ENCODE data around the gene UBE2QL1.
"Not testable (repeated sequence)": the region's sequence is repeated elsewhere in the genome, so short reads cannot be mapped to it uniquely, and the experiment has no call there.

UBE2QL1 gene

DNA sequence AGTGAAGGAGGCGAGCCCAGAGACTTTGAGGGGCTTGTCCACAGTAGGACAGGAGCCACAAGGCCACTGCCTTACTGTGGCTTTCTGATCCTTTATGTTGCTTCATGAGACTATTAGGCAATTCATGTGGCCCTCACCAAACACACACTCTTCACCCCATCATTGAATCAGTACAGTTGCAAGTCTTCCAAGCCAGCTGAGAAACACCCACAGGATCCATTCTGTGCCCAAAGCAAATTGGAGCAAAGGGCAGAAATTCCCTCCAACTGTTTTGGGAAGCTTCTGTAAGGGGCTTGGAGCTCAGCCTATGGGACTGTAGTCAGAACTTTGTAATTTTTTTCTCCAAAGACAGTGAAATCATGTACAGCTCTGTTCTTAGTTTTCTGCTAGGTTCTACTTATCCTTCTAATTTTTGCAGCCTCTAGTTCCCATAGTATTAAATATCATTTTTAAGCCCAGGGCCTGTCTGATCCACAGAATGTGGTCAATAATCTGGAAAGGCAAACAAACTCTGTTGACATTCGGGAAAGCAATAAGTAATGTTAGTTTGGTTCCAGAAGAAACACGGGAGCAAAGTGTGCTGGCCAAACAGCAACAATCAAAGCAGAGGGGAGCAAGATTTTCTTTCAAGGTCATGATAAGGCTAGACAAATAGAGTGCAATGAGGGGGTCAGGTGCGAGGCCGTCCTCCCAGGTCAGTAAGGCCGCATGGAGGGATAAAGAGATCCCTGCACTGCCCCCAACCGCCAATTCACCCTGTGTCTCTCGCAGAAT lies 47.0 kb downstream of the UBE2QL1 start:
- DNase-seq (ENCODE audit: low read depth in 3 of 3, low spot score in 1 of 3): no peak

DNA sequence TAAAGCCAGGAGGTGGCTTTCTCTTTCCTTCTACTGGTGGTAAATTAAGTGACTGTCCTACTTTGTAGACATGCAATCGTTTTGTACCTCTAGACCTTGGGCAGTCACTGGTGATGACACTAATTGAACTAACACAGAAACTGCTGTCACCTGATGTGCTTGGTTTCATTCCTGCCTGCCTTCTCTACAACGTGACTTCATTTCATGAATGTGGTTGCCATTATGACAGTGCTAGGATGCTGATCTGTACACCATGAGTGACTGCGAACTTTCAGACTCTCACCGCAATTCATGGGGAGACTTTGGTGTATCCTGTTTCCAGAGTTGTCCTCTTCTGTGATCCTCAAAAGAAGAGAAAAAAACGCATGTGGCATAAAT lies 47.5 kb downstream of the UBE2QL1 start:
- DNase-seq (ENCODE audit: low read depth in 3 of 3, low spot score in 1 of 3): no peak

DNA sequence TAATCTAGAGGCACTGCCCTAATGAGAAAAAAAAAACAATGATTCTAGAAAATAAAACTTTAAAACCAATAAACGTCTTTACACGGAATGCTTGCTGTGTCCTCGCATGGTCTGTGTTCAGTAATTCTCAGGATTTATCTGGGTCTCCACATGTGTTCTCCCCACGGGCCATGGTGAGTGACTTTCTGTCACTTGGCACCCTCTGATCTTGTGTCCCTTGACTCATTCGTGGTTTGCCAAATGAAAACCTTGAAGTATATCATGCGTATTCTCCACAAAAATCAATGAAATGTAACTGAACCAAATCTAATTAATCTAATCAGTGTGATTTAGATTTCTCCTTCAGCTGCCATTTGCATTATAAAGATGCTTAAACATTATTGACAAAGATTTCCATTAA lies 48.0 kb downstream of the UBE2QL1 start:
- no peak for DNase-seq (ENCODE audit: low read depth in 3 of 3, low spot score in 1 of 3)

DNA sequence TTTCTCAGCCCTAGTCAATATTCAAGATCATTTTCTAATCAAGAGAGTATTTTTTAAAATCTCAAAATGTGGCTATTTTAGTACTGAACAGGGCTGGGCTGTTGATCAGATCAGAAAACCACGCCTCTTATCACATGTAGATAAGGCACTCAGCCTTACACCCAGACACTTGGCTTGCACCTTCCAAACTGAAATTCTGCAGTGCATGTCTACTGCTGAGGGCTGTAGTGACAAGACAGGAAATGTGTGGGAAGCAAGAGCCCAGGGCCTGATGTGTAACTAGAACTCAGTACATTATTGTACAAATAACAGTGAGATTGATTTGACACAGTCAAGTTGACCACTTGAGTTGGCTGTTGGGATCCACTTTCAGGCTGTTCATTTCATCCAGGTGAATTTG lies 48.6 kb downstream of the UBE2QL1 start:
- no peak for DNase-seq (ENCODE audit: low read depth in 3 of 3, low spot score in 1 of 3)

DNA sequence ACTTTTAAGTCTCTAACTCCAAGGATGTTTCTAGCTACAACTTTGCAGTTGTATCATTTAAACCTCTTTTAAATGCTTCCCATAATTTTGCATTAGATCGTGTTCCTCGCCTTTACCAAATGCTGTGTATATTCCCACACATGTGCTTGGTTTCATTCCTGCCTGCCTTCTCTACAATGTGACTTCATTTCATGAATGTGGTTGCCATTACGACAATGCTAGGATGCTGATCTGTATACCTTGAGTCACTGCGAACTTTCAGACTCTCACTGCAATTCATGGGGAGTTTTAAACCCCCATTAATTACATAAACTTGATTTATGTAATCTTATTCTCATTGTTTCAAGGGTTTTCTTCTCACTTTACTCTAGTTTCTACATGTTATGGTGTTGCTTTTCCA lies 50.3 kb downstream of the UBE2QL1 start:
- no peak for DNase-seq (ENCODE audit: low read depth in 3 of 3, low spot score in 1 of 3)

DNA sequence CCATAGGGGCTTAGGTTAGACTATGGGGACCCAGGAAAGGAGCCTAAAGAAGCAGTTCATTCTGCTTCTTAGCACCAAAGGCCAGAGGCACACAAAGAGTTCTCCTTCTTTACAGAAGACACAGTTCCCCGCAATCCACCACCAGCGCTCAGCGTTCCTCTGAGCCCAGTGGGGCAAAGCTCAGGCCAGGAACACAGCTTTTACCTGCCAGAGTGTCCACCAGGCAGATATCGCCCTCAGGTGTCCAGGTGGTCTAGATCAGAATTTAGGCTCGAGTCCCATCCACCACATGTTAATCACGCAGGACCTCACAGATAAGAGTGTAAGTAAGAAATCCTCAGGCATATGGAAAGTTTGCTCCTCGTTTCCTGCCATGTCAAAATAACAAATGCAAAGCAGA lies 53.0 kb downstream of the UBE2QL1 start:
- DNase-seq (ENCODE audit: low read depth in 3 of 3, low spot score in 1 of 3): no peak

DNA sequence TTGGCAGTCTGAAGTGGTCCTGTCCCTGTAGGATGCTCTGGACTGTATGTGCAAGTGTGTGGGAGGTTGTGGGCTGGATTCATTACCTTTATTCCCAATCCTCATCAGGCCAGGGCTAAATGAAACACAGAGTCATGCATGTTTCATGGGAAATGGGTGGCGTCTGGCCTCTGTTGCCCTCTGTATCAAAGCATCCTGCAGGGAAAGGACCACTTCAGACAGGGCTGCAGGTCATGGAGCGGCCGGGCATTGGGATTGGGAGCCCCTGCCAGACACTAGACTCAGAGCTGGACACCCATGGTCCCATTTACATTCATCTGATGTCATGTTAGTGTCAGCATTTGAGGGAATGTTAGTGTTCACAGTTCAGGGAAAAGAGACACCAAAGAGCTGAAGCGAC lies 53.8 kb downstream of the UBE2QL1 start:
- DNase-seq (ENCODE audit: low read depth in 3 of 3, low spot score in 1 of 3): no peak

DNA sequence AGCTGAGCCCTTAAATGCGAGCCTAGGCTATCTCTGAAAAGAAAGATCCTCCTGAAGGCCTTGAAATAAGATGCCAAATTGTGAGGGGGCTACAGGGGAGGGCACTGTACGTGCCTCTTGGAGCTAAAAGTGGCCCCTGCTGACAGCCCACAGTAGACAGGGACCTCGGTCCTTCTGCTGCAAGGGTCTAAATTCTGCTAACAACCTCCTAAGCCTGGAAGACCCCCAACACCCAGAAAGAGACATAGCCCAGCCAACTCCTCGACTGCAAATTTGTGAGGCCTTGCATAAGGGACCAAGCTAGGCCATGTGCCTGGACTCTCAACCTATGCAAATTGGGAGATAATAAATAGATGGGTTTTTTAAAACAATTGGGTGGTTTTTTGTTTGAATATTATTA lies 54.7 kb downstream of the UBE2QL1 start:
- no peak for DNase-seq (ENCODE audit: low read depth in 3 of 3, low spot score in 1 of 3)

DNA sequence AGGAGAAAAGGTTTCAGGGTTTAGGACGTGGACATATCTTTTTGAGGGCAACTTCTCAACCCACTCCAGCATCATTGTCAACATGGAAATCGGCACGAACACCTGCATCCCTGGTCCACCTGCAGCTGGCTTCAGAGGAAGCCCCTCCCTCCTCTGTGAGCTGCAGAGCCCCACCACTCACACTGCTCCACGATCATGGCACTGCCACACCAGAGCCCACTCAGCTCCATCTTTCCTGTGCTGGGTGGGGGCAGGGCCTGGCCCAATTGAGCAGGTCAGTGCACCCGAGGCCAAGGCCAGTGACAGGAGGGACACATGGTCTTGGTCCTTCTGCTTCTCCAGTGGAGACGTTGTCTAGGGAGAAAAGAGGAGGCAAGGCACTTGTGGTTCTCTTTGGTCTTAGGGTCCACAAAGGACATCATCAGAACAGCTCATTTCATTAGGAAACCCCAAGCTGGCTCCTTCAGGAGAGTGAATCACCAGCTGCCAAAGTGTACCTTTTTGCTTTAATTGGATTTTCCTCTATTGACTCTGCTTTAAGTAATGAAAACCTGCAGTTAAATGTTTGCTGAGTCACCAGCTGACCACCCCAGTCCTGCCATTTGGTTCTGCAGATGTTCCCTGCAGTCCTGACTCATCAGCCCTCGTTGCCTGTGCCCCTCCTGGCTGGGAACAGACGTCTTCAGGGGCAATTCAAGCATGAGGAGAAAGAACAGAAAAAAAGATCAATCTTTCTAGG lies 56.2 kb downstream of the UBE2QL1 start:
- no peak for DNase-seq (ENCODE audit: low read depth in 3 of 3, low spot score in 1 of 3)

DNA sequence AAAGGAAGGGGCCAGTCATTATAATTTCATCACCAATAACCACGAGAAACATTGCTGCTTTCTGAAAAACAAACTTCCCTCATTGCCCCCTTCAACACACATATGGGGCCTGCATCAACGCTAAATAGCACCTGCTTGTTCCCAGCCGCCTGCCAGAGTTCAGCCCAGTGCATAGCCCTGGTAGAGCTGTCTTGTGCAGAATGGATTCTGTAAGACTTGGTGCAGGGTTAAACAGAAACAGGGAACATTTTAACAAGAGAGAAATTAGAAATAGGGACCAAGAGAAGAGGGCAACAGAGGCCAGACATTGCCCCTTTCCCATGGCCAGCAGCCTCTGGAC lies 56.7 kb downstream of the UBE2QL1 start:
- DNase-seq (ENCODE audit: low read depth in 3 of 3, low spot score in 1 of 3): no peak

DNA sequence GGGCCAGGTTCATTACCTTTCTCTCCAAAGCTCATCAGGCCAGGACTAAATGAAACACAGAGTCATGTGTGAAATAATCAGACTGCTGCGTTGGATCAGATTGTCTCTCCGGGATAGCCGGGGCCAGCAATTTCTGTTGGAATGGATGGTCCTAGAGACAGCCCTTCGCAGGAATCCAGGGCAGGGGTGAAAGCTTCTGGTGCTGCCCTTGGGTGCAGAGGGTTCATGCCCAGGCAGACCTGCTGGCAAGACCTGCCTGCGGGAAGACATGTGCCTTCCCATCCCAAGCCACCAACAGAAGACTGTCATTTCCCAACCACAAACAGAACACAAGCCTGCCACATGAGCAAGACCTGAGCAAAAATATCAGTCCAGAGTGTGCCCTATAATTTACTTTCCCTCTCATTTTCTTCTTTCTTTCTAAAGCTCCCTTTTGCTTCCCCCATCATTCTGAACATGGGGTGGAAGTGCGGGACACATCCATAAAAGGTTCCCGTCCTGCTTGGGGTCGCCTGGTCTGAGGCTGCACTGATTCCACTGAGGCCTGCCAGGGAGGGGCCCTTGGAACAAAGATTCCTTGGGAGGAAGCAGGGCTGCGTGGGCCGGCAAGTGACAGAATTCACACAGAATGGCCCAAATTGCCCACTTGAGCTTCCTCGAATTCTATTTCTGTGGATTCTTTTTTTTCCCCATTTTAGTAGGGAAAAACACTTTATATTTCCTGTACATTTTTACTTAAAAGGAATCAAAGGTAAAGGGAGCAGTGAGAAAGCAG lies 57.3 kb downstream of the UBE2QL1 start:
- DNase-seq (ENCODE audit: low read depth in 3 of 3, low spot score in 1 of 3): no peak

DNA sequence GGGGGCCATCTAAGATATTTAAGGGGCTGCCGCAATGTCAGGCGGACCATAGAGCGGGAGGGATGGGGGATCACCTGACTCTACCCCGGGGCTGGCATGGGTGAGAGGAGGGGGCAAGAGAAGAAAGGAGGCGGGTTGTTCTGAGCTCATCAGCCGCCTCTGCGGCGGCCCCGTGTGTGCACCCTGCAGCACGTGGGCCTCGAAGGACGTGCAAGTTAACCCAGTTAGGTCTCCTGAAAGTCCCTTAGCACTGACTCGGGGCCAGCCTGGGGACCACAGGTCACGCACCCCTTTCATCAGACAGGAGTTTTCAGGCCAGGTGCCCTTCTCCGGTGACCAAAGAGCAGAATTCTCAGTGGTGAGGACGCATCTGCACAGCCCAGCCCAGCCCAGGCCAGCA lies 58.0 kb downstream of the UBE2QL1 start:
- DNase-seq (ENCODE audit: low read depth in 3 of 3, low spot score in 1 of 3): no peak

DNA sequence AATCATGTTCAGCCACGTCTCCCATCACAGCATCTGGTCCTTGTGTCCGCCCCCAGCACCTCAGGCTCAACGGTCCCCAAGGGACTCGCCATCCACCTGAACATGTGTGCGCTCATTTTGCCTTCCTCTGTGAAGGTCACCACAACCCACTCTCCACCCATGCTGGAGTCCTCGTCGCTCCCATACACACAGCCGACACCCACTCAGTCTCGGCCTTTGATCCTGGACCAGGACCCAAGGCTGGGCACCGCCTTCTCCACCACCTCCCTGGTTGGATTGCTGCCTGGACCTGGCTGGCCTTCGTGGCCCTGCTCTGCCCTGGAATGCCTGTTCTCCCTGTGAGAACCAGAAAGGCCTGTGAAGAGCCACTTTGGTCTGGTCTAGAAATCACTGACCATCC lies 60.3 kb downstream of the UBE2QL1 start:
- no peak for DNase-seq (ENCODE audit: low read depth in 3 of 3, low spot score in 1 of 3)

DNA sequence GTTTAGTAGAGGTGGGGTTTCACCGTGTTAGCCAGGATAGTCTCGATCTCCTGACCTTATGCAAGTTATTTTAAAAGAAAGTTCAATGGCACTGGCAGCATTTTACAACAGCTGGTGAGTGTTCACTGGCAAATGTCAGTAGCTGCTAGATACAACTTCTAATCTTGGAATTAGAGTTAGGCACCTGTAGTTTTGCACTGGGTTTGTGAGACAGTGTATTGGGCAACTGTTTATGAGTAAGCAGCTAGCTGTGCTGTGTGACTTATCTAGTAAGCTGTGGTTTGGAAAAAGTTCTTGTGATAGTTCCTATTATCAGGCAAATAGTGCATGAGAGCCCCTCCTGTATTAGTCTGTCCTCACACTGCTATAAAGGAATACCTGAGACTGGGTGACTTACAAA lies 61.5 kb downstream of the UBE2QL1 start:
- DNase-seq (ENCODE audit: low read depth in 3 of 3, low spot score in 1 of 3): no peak

DNA sequence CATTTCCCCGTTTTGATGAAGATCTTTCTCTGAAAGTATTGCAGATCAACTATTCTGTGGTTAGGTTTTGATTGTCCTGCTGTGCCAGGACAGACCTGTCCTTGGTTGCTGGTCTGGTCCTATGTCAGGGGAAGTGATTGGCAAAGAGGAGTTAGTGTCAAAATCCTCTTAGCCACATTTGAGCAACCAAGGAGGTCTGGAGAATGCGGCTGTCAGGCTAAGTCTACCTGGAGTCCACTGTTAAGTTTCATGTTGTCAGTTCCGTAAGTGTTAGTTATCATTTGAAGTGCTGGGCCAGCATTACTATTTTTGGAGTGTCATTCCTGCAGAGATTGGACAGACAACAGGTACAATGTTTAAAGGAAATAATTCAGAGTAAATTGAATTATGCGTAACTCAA lies 62.3 kb downstream of the UBE2QL1 start:
- DNase-seq (ENCODE audit: low read depth in 3 of 3, low spot score in 1 of 3): no peak

DNA sequence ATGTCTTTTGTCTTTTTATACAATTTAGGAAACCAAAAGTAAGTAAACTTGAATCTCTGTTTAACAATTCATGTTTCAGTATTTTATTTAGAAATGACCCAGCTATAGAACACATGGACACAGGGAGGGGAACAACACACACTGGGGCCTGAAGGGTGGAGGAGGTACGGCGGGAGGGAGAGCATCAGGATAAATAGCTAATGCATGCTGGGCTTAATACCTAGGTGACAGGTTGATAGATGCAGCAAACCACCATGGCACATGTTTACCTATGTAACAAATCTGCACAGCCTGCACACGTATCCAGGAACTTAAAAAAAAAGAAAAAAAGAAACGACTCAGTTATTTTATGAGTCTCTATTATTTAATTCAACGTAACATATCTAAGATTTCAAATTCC lies 67.2 kb downstream of the UBE2QL1 start:
- not testable (repeated sequence) for DNase-seq (ENCODE audit: low read depth in 3 of 3, low spot score in 1 of 3)

DNA sequence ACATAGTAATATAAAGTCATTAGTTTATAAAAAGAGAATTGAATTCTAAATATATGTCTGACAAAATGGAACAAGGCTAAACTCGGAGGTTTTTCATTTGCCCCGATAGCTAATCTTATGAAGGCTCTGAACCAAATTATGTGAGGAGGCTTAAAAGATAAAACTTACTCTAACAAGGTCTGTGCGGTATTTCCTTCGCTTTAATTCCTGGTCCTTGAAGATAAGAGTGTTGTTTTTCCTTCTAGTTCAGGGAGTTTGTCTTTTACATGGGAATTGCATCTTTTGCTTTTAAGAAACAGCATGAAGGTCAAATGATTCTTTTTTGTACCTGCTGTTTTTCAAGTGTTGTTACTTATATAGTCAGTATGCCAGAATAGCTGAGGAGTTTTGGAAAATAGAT lies 68.2 kb downstream of the UBE2QL1 start:
- DNase-seq (ENCODE audit: low read depth in 3 of 3, low spot score in 1 of 3): no peak

DNA sequence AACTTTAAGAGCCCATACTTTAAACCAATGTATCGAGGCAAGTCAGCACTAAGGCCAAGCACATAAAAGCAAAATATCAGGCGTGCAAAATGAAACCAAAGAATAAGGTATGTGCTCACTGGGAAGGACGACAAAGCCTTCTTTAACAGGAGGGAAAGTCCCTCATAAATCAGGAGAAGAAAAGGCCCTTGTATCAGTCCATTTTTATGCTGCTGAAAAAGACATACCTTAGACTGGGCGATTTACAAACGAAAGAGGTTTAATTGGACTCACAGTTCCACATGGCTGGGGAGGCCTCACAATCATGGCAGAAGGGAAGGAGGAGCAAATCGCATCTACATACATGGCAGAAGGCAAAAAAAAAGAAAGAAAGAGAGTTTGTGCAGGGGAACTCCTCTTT lies 68.9 kb downstream of the UBE2QL1 start:
- DNase-seq (ENCODE audit: low read depth in 3 of 3, low spot score in 1 of 3): no peak

DNA sequence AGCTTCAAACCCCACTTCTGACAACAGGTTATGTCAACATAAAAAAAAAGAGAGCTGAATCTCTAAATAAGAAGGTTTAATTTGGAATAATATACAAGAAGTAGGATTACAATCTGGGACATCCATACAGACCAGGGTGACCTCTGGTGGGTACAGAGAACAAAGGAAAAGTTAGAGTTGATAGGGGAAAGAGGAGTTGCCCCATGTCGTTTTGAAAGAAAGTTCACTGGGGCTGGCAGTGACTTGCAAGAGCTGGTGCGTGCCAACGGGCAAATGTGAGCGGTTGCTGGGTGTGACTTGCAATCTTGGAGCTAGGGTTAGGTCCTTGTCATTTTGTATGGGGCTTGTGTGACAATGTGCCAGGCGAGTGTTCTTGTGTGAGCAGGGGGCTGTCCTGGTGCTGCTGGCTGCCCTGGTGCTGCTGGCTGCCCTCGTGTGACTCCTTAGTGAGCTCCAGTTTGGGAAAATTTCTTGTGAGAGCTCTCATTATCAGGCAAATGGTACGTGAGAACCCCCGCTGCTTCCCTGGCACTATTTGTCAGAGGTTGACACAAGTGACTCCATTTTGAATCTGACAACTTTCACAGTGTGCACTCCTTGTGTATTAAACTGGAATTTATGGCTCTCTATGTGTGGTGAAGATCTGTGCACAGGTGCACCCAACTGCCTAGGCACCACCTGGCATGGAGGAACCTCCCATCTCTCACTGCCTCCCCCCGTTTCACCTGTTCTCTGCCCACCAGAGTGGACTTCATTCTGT lies 69.8 kb downstream of the UBE2QL1 start:
- DNase-seq (ENCODE audit: low read depth in 3 of 3, low spot score in 1 of 3): no peak

DNA sequence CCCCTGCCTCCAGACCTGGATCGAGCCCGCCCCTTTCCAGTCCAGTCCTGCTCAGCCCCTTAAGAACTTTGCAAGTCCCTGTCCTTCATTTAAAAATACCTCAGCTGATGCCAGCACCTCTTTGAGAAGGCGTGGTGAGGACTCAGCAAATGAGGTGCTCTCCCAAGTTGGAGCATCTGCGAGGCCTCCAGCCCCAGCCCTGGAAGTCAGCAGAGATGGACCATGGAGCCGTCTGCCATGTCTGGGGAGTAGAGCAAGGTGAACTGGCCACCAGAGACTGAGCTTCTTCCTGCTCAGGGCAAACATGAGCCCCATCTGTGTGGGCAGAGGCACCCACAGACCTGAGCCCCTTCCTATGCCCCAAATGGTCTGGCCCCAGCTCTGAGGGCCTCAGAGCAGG lies 71.5 kb downstream of the UBE2QL1 start:
- no peak for DNase-seq (ENCODE audit: low read depth in 3 of 3, low spot score in 1 of 3)

DNA sequence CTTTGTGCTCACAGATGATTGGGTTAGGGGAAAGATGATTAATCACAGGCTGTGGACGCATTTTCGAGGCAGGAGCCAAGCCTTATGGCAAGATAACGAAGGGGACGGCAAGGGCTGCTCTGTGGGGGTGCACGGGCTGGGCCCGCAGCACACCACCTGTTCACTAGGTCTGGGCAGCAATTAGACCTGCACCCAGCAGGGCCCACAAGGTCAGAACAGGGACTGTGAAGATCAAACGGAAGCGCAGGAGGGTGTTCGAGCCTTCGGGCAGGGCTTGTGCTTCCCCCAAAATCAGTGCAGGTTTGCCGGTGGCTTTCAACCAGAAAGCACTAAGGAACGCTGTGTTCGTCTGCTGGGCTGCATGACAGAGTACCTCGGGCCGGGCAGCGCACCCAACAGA lies 73.7 kb downstream of the UBE2QL1 start:
- DNase-seq (ENCODE audit: low read depth in 3 of 3, low spot score in 1 of 3): no peak

DNA sequence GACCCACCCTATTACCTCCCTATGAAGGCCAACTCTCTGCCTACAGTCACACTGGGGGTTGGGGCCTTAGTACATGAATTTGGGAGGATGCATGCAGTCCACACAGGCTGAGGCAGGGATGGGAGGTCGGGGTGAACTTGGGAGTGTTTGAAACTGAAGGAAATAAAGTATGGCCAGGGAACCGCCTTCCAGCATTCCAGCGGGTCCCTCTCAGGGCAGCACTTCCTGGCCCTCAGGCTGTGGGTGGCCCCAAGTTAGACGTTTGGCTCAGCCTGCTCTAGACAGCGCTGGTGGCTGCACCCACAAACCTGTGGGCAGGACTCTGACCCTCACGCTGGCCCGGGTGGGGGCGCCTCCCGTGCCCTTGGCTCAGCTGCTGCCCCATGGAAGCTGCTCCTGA lies 74.3 kb downstream of the UBE2QL1 start:
- no peak for DNase-seq (ENCODE audit: low read depth in 3 of 3, low spot score in 1 of 3)

Measured in stimulated activated CD4-positive, alpha-beta T cell treated with anti-CD3 and anti-CD28 coated beads, TNF-alpha, amount 100 ng/mL, for 1 hour (primary cell).